ENCODE results near the gene ACOX2. TPM values are rescaled to one million over a fixed set of nuclear protein-coding genes. Genes with fewer than 3 reads are reported as not detected.
A peak's percentile ranks its signal among the peaks of the same experiment; 100 is the strongest.

Gene ACOX2
- total RNA-seq, 1 experiment from 2014 or later: 0.85 TPM

DNA sequence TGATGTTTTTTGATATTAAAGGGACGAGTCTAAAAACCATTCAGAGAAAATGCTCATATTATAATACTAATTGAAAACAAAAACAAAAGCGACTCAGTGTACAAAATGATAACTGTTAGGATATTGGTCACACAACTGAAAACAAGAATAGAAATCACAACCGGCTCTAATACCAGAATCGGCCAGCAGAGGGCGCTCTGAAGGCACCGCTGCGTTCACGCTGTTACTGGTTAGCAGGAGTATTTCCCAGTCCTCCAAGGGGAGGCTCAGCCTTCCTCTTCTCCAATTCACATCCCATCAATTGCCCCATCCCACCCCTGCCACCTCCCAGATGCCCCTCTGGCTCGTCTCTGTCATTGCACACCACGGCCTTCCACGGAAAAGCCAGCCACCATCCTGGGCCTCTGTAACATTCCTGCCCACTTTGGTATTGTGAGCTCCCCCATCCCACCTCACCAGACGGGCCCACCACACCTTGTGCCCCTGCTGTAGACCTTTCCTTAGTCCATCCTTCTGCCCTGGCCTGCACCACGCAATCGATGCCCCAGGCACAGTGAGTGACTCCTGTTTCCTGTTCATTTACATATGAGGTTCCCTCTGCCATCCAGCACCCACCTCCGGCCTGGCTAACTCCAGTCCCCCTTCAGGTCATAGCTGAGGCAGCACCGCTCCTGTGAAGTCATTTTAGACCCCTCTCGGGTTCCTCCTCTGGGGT is 31.7 kb upstream of the ACOX2 start:
- no peak overlapping the region for H2AK5ac ChIP-seq (ENCODE audit: insufficient read length, low read length)
- H2AFZ ChIP-seq (ENCODE audit: low read length): no peak overlapping the region

More for the DNA sequence above, 31.7 kb upstream of the ACOX2 start:
- no peak overlapping the region for H2BK15ac ChIP-seq (ENCODE audit: low read depth, low read length)
- H2BK20ac ChIP-seq (ENCODE audit: low read depth, low read length, poor library complexity, severe bottlenecking): no peak overlapping the region
- H3K4ac ChIP-seq (ENCODE audit: low read depth, low read length): no peak overlapping the region
- H3K56ac ChIP-seq (ENCODE audit: insufficient read length, low read depth, low read length): no peak overlapping the region
- H3K4me2 ChIP-seq (ENCODE audit: insufficient read depth, insufficient read length, low read length): no peak overlapping the region
- H2BK12ac ChIP-seq (ENCODE audit: insufficient read length, low read depth, low read length): no peak overlapping the region
- Mint-ChIP-seq H3K36me3 (ENCODE audit: insufficient read depth in 1 of 3, low read depth in 3 of 3) (peaks cover 0 to 9% (median 0%) of the 10 kb centered on the region in 3 experiments; a peak in 2 of 7 replicates), H3K27ac (peak overlapping the region in 1 of 3 experiments; percentile 86; a peak in 1 of 7 replicates), H3K27me3 (ENCODE audit: low read depth) (peaks cover 9% of the 10 kb centered on the region), H3K4me1 (peaks cover 31 to 37% of the 10 kb centered on the region in 2 experiments), H3K4me3 (no peak overlapping the region; a peak in 1 of 5 replicates), H3K9me3 (peaks cover 5 to 13% of the 10 kb centered on the region in 2 experiments)
- no peak overlapping the region for H4K8ac ChIP-seq (replicated peaks; ENCODE audit: insufficient read length, low read depth, low read length)
- H4K20me1 ChIP-seq (ENCODE audit: control insufficient read depth, insufficient read depth, insufficient read length): no peaks in the 10 kb centered on the region
- H3K23ac ChIP-seq (ENCODE audit: insufficient read length, low read depth, low read length): no peak overlapping the region
- H3K79me1 ChIP-seq (ENCODE audit: insufficient read depth, low read depth, low read length, poor library complexity, severe bottlenecking): no peaks in the 10 kb centered on the region
- H3T11ph ChIP-seq (ENCODE audit: low read length): no peak overlapping the region
- no peaks in the 10 kb centered on the region for H3K9me3 ChIP-seq (ENCODE audit: control insufficient read depth, low read depth, low read length)
- H4K5ac ChIP-seq (ENCODE audit: insufficient read length, low read depth, low read length): no peak overlapping the region
- H3K9ac ChIP-seq (ENCODE audit: extremely low read depth, insufficient read length, low read length): no peak overlapping the region
- no peak overlapping the region for H3K27ac ChIP-seq (ENCODE audit: insufficient read length, low read depth, low read length)
- H3K18ac ChIP-seq (ENCODE audit: insufficient read length, low read depth, low read length): no peak overlapping the region
- no peak overlapping the region for H2BK5ac ChIP-seq (ENCODE audit: insufficient read length, low read length)
- H3K27me3 ChIP-seq (ENCODE audit: insufficient read depth, low read length): no peaks in the 10 kb centered on the region
- peak; percentile 79 for DNase-seq
- peaks cover 9% of the 10 kb centered on the region; the same call in 1 of the 2 replicates for H3K4me1 ChIP-seq (ENCODE audit: insufficient read depth, low read length)
- H2BK120ac ChIP-seq (ENCODE audit: low read depth, low read length, poor library complexity, severe bottlenecking): no peak overlapping the region
- H3K79me2 ChIP-seq (ENCODE audit: insufficient read depth, low read length): no peaks in the 10 kb centered on the region
- no peak overlapping the region; the same call in 1 of the 2 replicates for H3K14ac ChIP-seq (ENCODE audit: insufficient read depth, low read length)
- no peaks in the 10 kb centered on the region for H3K23me2 ChIP-seq (ENCODE audit: insufficient read length, low read depth, low read length, poor library complexity, severe bottlenecking)
- no peak overlapping the region for H4K91ac ChIP-seq (ENCODE audit: insufficient read length, low read depth, low read length)
- WGBS (ENCODE audit: extremely low coverage, insufficient read length, low lambda C conversion rate): no CpG with 5 or more reads among the region's 17 CpGs
- TF ChIP-seq, protein P1, sequence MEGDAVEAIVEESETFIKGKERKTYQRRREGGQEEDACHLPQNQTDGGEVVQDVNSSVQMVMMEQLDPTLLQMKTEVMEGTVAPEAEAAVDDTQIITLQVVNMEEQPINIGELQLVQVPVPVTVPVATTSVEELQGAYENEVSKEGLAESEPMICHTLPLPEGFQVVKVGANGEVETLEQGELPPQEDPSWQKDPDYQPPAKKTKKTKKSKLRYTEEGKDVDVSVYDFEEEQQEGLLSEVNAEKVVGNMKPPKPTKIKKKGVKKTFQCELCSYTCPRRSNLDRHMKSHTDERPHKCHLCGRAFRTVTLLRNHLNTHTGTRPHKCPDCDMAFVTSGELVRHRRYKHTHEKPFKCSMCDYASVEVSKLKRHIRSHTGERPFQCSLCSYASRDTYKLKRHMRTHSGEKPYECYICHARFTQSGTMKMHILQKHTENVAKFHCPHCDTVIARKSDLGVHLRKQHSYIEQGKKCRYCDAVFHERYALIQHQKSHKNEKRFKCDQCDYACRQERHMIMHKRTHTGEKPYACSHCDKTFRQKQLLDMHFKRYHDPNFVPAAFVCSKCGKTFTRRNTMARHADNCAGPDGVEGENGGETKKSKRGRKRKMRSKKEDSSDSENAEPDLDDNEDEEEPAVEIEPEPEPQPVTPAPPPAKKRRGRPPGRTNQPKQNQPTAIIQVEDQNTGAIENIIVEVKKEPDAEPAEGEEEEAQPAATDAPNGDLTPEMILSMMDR (conservative IDR thresholded peaks at IDR 0.05): peak; percentile 92
